MCF 10A (cell line): ENCODE data around the gene DNER. TPM values are rescaled to one million over a fixed set of nuclear protein-coding genes. Genes with fewer than 3 reads are reported as not detected.
"Not testable (repeated sequence)": the region's sequence is repeated elsewhere in the genome, so short reads cannot be mapped to it uniquely, and the experiment has no call there.

ENCODE experiments used
- BruUV-seq: library from RNA; stranded (reverse); fragments of 400-500 nt; replicated peaks from 2 replicates; lab custom pipeline; 2021; lab: Mats Ljungman, UMichigan
- CTCF ChIA-PET: fragments of 300-600 bp; sonication (Branson Sonifier 250); formaldehyde crosslinking; extraction: SDS; loops from one replicate; lab custom pipeline; 2021; ENCODE audit warnings: antibody characterized with exemption, inconsistent platforms; lab: Yijun Ruan, JAX
- POLR2A ChIA-PET: fragments of 300-600, 350-650 bp; sonication (Branson Sonifier 250); formaldehyde crosslinking; extraction: SDS; loops from one replicate; lab custom pipeline; 2020; ENCODE audit warnings: antibody characterized with exemption, inconsistent platforms; lab: Yijun Ruan, JAX
- DNase-seq: peaks from one replicate; pipeline ENCODE4 v3.0.0-alpha.2; 2018; ENCODE audit not compliant: unreplicated experiment
- H3K27ac Mint-ChIP-seq: one replicate; pipeline ENCODE4 v1.8.0; 2022; ENCODE audit warnings: mild to moderate bottlenecking, low read depth, mixed read lengths; ENCODE audit not compliant: unreplicated experiment
- H3K27me3 Mint-ChIP-seq: one replicate; pipeline ENCODE4 v1.8.0; 2022; ENCODE audit warnings: mixed read lengths; ENCODE audit not compliant: insufficient read depth, unreplicated experiment
- H3K36me3 Mint-ChIP-seq: one replicate; pipeline ENCODE4 v1.8.0; 2022; ENCODE audit warnings: mild to moderate bottlenecking, moderate library complexity, mixed read lengths; ENCODE audit not compliant: insufficient read depth, unreplicated experiment
- H3K4me1 Mint-ChIP-seq: one replicate; pipeline ENCODE4 v1.8.0; 2022; ENCODE audit warnings: mixed read lengths; ENCODE audit not compliant: insufficient read depth, unreplicated experiment
- H3K4me3 Mint-ChIP-seq: one replicate; pipeline ENCODE4 v1.8.0; 2022; ENCODE audit warnings: mild to moderate bottlenecking, moderate library complexity, mixed read lengths; ENCODE audit not compliant: unreplicated experiment
- H3K9me3 Mint-ChIP-seq: one replicate; pipeline ENCODE4 v1.8.0; 2022; ENCODE audit warnings: mixed read lengths; ENCODE audit not compliant: unreplicated experiment
- intact Hi-C: fragments of 100-400 bp; cut with micrococcal nuclease; formaldehyde crosslinking; loops from 2 replicates; pipeline ENCODE4 v1.14.1; 2022
- total RNA-seq: library from RNA; stranded (reverse); gene quantifications from 2 replicates; pipeline ENCODE4 v1.2.3, GENCODE V29; 2022
- TF ChIP-seq, protein P1 (sequence below): fragments of 200-600 bp; IDR thresholded peaks from one replicate; pipeline ENCODE4 v1.8.0; 2022; ENCODE audit warnings: antibody characterized with exemption, mild to moderate bottlenecking; ENCODE audit not compliant: unreplicated experiment

Gene DNER
- total RNA-seq, 1 experiment from 2014 or later, result 49.2 TPM

DNA sequence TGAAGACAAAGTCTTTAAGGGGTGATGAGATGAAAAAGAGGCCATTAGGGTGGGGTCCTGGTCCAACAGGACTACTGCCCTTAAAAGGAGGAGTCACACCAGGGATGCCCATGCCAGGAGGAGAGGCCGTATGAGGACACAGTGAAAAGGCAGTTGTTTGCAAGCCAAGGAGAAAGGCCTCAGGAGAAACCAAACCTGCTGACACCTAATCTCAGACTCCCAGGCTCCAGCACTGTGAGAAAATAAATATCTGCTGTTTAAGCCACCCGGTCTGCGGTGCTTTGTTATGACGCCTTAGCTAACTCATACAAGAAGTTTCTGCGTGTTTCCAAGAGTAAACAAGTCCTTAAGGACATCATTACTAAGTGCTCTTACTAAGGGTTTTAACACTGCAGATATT is 93.6 kb downstream of the DNER start:
- H3K4me1 Mint-ChIP-seq, result no peaks in the 10 kb centered on the region
- TF ChIP-seq, protein P1, sequence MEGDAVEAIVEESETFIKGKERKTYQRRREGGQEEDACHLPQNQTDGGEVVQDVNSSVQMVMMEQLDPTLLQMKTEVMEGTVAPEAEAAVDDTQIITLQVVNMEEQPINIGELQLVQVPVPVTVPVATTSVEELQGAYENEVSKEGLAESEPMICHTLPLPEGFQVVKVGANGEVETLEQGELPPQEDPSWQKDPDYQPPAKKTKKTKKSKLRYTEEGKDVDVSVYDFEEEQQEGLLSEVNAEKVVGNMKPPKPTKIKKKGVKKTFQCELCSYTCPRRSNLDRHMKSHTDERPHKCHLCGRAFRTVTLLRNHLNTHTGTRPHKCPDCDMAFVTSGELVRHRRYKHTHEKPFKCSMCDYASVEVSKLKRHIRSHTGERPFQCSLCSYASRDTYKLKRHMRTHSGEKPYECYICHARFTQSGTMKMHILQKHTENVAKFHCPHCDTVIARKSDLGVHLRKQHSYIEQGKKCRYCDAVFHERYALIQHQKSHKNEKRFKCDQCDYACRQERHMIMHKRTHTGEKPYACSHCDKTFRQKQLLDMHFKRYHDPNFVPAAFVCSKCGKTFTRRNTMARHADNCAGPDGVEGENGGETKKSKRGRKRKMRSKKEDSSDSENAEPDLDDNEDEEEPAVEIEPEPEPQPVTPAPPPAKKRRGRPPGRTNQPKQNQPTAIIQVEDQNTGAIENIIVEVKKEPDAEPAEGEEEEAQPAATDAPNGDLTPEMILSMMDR, result no peak
- H3K4me3 Mint-ChIP-seq, result no peak overlapping the region
- intact Hi-C loops, result no loop called here
- POLR2A ChIA-PET, result interaction anchor here (0.6 kb wide), 1 partner anchor 47 kb away, joined by 4 read pairs; no protein-coding TSS in a partner anchor
- no peak for DNase-seq
- no peaks in the 10 kb centered on the region for H3K36me3 Mint-ChIP-seq
- H3K27me3 Mint-ChIP-seq, result no peaks in the 10 kb centered on the region
- no peak overlapping the region for H3K27ac Mint-ChIP-seq
- no TSS peak for BruUV-seq
- no peaks in the 10 kb centered on the region for H3K9me3 Mint-ChIP-seq
- CTCF ChIA-PET, result no interaction called here

DNA sequence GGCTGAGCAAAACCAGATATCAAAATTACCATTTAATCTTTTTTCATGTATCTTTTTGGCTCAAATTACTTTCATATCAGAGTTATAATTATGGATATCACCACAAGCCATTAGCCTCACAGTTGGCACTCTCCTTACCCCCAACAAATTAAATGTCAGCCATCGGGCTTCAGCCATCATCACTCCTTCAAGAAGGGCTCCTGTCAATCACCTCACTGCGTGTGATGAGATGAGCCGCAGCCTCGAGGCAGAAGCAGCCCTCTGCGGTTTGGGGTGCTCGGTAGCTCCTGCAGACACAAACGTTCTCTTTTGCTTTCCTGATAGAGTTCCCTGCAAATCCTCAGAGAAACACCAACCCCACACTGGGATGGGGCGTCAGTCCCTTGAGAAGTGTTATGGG is 94.1 kb downstream of the DNER start:
- Mint-ChIP-seq H3K4me1 (no peaks in the 10 kb centered on the region), H3K27ac (no peak overlapping the region), H3K36me3 (no peaks in the 10 kb centered on the region), H3K9me3 (no peaks in the 10 kb centered on the region), H3K4me3 (no peak overlapping the region), H3K27me3 (no peaks in the 10 kb centered on the region)
- CTCF ChIA-PET, result interaction anchor here (0.6 kb wide), 1 partner anchor 636 kb away, joined by 3 read pairs; no protein-coding TSS in a partner anchor
- intact Hi-C loops, result no loop called here
- POLR2A ChIA-PET, result no interaction called here
- DNase-seq, result no peak
- TF ChIP-seq, protein P1, result no peak
- no TSS peak for BruUV-seq

DNA sequence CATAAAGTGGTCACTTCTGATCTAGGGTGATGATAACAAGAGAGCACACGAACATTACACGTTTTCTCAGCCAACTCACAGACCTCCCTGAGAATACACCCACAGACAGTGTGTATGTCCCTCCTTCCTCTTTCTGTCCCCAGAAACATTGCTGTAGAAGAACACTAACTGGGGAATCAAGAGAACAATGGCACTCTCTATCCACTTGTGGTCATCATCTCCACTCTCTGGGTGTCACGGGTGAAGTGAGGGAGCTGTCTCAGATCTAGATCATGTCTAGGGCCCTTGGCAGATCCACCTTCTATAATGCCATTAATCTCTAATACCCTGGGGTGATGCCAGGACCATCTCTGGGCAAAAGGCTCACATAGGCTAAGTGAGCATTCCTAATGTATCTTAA is 97.9 kb downstream of the DNER start:
- ChIA-PET CTCF (interaction anchor here (1.0 kb wide), 1 partner anchor 43 kb away, joined by 3 read pairs; no protein-coding TSS in a partner anchor), POLR2A (no interaction called here)
- no peak for DNase-seq
- H3K4me1 Mint-ChIP-seq, result no peaks in the 10 kb centered on the region
- no peaks in the 10 kb centered on the region for H3K9me3 Mint-ChIP-seq
- no TSS peak for BruUV-seq
- no peak overlapping the region for H3K4me3 Mint-ChIP-seq
- no peaks in the 10 kb centered on the region for H3K36me3 Mint-ChIP-seq
- no peak overlapping the region for H3K27ac Mint-ChIP-seq
- no peaks in the 10 kb centered on the region for H3K27me3 Mint-ChIP-seq
- TF ChIP-seq, protein P1, result no peak
- intact Hi-C loops, result no loop called here

DNA sequence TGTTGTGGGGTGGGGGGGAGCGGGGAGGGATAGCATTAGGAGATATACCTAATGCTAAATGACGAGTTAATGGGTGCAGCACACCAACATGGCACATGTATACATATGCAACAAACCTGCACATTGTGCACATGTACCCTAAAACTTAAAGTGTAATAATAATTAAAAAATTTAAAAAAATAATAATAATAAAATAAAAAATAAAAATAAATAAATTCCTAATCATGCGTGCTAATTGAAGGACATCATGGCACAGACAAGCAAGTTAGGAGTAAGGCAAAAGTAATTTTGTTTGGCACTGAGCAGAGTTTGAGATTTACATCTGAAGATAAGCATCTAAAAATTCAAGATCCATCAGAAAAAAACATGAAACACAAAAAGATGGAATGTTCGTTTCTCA is 100.3 kb downstream of the DNER start:
- H3K4me1 Mint-ChIP-seq, H3K4me3 Mint-ChIP-seq, H3K27ac Mint-ChIP-seq, BruUV-seq, intact Hi-C loops, H3K36me3 Mint-ChIP-seq, POLR2A ChIA-PET, DNase-seq, H3K9me3 Mint-ChIP-seq, H3K27me3 Mint-ChIP-seq: not testable (repeated sequence)
- CTCF ChIA-PET, result interaction anchor here (0.5 kb wide), 1 partner anchor 78 kb away, joined by 3 read pairs; no protein-coding TSS in a partner anchor
